Measurements from ENCODE around the gene NUTM2D.
"Not testable (repeated sequence)": the region's sequence is repeated elsewhere in the genome, so short reads cannot be mapped to it uniquely, and the experiment has no call there.

GRCh38 chr10:87413921-87414320 is 56.4 kb downstream of the NUTM2D start:
- not testable (repeated sequence) for TF ChIP-seq CTCF (IDR thresholded peaks at IDR 0.05; ENCODE audit: poor library complexity); EZH2 (IDR thresholded peaks at IDR 0.05; ENCODE audit: borderline replicate concordance)
